HG02840 (cell line): ENCODE results near the gene FBP2.

Experiments used
- ATAC-seq: cut with Tn5 transposase; IDR thresholded peaks from one replicate; pipeline ENCODE4 v1.9.1; 2021; ENCODE audit warnings: mild to moderate bottlenecking, moderate library complexity, moderate number of reproducible peaks; ENCODE audit not compliant: unreplicated experiment, low FRiP score

Gene FBP2

GRCh38 chr9:94511955-94512265 lies 81.7 kb downstream of the FBP2 start:
- ATAC-seq, result no peak

- ATAC-seq, result no peak
Observed at GRCh38 chr9:94511134-94511954, 82.3 kb downstream of the FBP2 start.
